Type B pancreatic cell (in vitro differentiated cells): ENCODE results near the gene TMEM72. TPM values are rescaled to one million over a fixed set of nuclear protein-coding genes. Genes with fewer than 3 reads are reported as not detected.
A peak's percentile ranks its signal among the peaks of the same experiment; 100 is the strongest.
"Not testable (repeated sequence)": the region's sequence is repeated elsewhere in the genome, so short reads cannot be mapped to it uniquely, and the experiment has no call there.

Experiments used
- DNase-seq: peaks from one replicate; pipeline ENCODE4 v3.0.0; 2021; ENCODE audit warnings: mixed read lengths; ENCODE audit not compliant: unreplicated experiment; ENCODE audit errors: extremely low spot score
- H3K27ac Mint-ChIP-seq: 2 replicates; pipeline ENCODE4 v1.8.0; 2021; ENCODE audit warnings: mild to moderate bottlenecking, mixed read lengths
- H3K27me3 Mint-ChIP-seq: 2 replicates; pipeline ENCODE4 v1.8.0; 2021; ENCODE audit warnings: mixed read lengths
- H3K36me3 Mint-ChIP-seq: 2 replicates; pipeline ENCODE4 v1.8.0; 2021; ENCODE audit warnings: mixed read lengths
- H3K4me1 Mint-ChIP-seq: one replicate; pipeline ENCODE4 v1.8.0; 2021; ENCODE audit warnings: mixed read lengths; ENCODE audit not compliant: unreplicated experiment
- H3K4me3 Mint-ChIP-seq: 2 replicates; pipeline ENCODE4 v1.8.0; 2021; ENCODE audit warnings: mild to moderate bottlenecking, mixed read lengths
- H3K9me3 Mint-ChIP-seq: 2 replicates; pipeline ENCODE4 v1.8.0; 2021; ENCODE audit warnings: mixed read lengths
- CTCF ChIP-seq: fragments of 200-600 bp; sonication (generic); conservative IDR thresholded peaks from 2 replicates; pipeline ENCODE4 v1.5.0; 2021; ENCODE audit warnings: antibody characterized with exemption, mild to moderate bottlenecking
- total RNA-seq: library from RNA; stranded (reverse); gene quantifications from 2 replicates; pipeline ENCODE4 v1.2.1, GENCODE V29; 2021; ENCODE audit warnings: low replicate concordance

The TMEM72 gene
- total RNA-seq, 1 donor from 2014 or later, result 1.2 TPM

- peak overlapping the region; percentile 92 for H3K27ac Mint-ChIP-seq
- H3K9me3 Mint-ChIP-seq, result no peaks in the 10 kb centered on the region
- peak; percentile 99 for TF ChIP-seq CTCF
- peak overlapping the region; percentile 91 for H3K4me3 Mint-ChIP-seq
- no peaks in the 10 kb centered on the region for H3K36me3 Mint-ChIP-seq
- DNase-seq, result peak; percentile 98
- peaks cover 15% of the 10 kb centered on the region for H3K4me1 Mint-ChIP-seq
- H3K27me3 Mint-ChIP-seq, result peaks cover 27% of the 10 kb centered on the region
These were observed 46.4 kb upstream of the TMEM72 start for GRCh38 chr10:44864637-44865288.

GRCh38 chr10:44865289-44865671, 45.9 kb upstream of the TMEM72 start:
- peak; percentile 65 for DNase-seq
- peak overlapping the region; percentile 92 for H3K27ac Mint-ChIP-seq
- H3K36me3 Mint-ChIP-seq, result no peaks in the 10 kb centered on the region
- peaks cover 15% of the 10 kb centered on the region for H3K4me1 Mint-ChIP-seq
- H3K27me3 Mint-ChIP-seq, result peaks cover 32% of the 10 kb centered on the region
- no peak for TF ChIP-seq CTCF
- no peaks in the 10 kb centered on the region for H3K9me3 Mint-ChIP-seq
- H3K4me3 Mint-ChIP-seq, result peak overlapping the region; percentile 91

- not testable (repeated sequence) for DNase-seq, H3K4me3 Mint-ChIP-seq, H3K9me3 Mint-ChIP-seq, H3K36me3 Mint-ChIP-seq, H3K27ac Mint-ChIP-seq
- Mint-ChIP-seq H3K4me1 (peaks cover 15% of the 10 kb centered on the region), H3K27me3 (peaks cover 32% of the 10 kb centered on the region)
These were observed 44.8 kb upstream of the TMEM72 start for GRCh38 chr10:44866367-44866766.

- Mint-ChIP-seq H3K36me3 (no peaks in the 10 kb centered on the region), H3K4me3 (no peak overlapping the region), H3K27ac (no peak overlapping the region), H3K4me1 (peaks cover 1% of the 10 kb centered on the region), H3K9me3 (no peaks in the 10 kb centered on the region), H3K27me3 (peaks cover 21% of the 10 kb centered on the region)
- DNase-seq, result no peak
- TF ChIP-seq CTCF, result no peak
These were observed 41.1 kb upstream of the TMEM72 start for GRCh38 chr10:44870031-44870430.

- no peak for DNase-seq
- H3K27me3 Mint-ChIP-seq, result peaks cover 13% of the 10 kb centered on the region
- H3K9me3 Mint-ChIP-seq, result no peaks in the 10 kb centered on the region
- H3K27ac Mint-ChIP-seq, result no peak overlapping the region
- H3K36me3 Mint-ChIP-seq, result no peaks in the 10 kb centered on the region
- no peaks in the 10 kb centered on the region for H3K4me1 Mint-ChIP-seq
- TF ChIP-seq CTCF, result no peak
- H3K4me3 Mint-ChIP-seq, result no peak overlapping the region
These were observed 38.0 kb upstream of the TMEM72 start for GRCh38 chr10:44873160-44873559.

- Mint-ChIP-seq H3K27me3 (peaks cover 9% of the 10 kb centered on the region), H3K4me1 (peaks cover 8% of the 10 kb centered on the region), H3K36me3 (no peaks in the 10 kb centered on the region), H3K4me3 (no peak overlapping the region), H3K27ac (no peak overlapping the region), H3K9me3 (no peaks in the 10 kb centered on the region)
- TF ChIP-seq CTCF, result no peak
- DNase-seq, result no peak
These were observed 37.0 kb upstream of the TMEM72 start for GRCh38 chr10:44874166-44874565.
